NCI-H526 treated with DMSO at 0.1 percent for 48 hours (cell line): ENCODE data around the gene MACROH2A2.
"Not testable (repeated sequence)": the region's sequence is repeated elsewhere in the genome, so short reads cannot be mapped to it uniquely, and the experiment has no call there.

Experiments used
- DNase-seq: peaks from one replicate; lab custom pipeline; 2025; lab: John Stamatoyannopoulos, UW

Gene MACROH2A2

DNA sequence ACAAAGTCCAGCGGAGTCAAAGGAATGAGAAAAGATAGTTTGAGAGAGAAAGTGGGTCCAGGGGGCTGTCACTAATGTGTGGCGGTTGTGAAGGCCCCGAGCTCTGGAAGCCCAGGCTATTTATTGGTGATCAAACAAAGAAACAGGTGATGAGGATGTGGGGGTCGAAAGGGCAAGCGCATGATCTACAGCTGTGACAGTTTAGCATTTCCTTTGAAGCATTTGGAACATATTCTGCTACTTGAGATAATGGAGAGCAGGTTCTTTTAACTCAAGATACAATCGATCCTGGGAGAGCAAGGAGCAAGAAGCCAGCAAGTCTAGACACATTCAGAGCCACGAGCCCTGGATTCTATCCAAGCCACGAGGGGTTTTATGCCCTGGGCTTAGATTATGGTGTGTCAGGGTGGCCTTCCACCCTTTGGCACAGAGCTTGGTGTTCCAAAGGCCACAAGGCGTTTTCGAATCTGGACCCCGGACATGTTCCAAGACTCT, 48.5 kb downstream of the MACROH2A2 start:
- not testable (repeated sequence) for DNase-seq

DNA sequence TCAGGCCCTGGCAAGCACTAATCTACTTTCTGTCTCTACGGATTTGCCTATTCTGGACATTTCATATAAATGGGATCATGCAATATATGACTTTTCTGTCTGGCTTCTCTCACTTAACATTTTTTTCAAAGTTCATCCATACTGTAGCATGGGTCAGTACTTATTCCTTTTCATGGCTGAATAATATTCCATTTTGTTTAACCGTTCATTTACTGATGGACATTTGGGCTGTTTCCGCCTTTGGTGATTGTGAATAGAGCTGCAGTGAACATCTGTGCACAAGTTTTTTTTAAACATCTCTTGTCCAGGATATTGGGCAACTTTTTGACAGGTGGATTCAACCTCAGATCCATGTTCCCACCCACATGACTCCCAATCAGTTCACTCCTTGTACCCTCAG, 49.0 kb downstream of the MACROH2A2 start:
- DNase-seq: no peak

DNA sequence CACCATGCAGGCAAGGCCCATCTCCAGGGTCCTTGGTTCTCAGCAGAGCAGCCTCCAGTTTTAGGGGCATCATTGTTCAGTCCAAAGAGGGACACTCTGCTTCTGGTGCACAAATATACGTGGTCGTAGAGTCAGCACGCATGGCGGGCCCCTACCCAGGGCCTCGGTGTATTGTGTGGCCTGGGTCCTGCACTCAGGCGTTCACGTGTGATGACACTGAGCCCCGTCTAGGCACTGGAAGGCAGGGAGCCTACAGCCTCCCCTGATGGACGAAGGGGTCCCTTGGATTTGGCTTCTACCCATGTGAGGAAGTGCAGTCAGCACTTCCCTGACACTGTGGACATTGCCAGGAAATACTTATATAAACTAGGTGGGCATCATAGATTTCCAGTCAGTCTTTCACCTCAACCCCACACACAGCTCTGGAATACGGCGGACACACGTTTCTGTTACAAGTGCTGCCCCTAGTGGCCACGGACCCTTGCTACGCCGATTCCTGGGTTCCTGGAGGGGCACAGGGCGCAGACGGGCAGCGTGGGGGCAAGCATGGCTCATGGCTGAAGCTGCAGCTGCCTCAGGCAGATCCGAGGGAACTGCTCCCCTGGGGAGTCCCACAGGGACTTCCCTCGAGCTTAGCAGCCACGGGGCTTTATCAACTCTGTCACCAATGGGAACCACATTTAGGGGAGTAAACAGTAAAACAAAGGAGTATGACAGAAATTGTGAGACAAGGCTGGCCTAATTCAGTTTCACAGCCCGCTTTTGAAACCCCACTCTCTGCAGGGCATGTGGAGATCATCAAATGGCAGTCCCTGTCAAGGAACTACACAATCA, 54.5 kb downstream of the MACROH2A2 start:
- DNase-seq: no peak

DNA sequence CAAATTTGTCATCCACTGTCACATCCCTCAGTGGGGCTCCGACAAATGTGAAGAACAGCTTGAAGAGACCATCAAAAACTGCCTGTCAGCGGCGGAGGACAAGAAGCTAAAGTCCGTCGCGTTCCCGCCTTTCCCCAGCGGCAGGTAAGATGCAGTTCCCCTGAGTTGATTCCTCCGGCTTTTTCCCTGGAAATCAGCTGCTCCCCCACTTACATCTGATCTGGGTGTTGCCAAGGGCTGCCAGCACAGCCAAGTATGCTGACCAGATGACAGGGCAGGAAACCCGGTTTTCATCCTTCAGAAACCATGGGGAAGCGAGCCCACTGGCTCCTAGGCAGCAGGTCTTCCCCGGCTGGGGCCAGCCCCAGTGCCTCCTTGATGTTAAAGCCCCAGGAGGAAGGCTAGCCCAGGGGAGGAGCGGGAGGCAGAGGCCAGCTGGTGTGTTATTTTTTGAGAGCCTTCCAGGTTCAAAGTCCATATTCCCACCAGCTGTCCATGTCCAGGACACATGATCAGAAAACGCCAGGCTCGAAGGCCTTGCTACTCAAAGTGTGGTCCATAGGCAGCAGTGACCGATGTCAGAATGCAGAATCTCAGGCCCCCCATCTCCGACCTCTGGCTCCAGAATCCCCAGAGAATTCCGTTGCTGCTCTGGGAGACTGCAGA, 56.6 kb downstream of the MACROH2A2 start:
- no peak for DNase-seq

DNA sequence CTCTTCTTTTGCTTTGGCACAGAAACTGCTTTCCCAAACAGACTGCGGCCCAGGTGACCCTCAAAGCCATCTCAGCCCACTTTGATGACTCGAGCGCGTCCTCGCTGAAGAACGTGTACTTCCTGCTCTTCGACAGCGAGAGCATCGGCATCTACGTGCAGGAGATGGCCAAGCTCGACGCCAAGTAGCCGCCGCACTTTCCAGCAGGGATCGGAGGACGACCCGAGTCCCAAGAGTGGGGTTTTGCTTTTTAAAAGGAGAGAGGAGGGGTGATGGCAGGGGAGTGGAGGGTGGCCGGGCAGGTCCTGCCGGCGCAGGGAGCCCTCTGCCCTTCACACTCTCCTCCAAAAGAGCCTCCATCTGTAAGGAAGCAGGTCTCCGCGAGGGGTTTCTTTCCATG, 58.9 kb downstream of the MACROH2A2 start:
- DNase-seq: no peak

DNA sequence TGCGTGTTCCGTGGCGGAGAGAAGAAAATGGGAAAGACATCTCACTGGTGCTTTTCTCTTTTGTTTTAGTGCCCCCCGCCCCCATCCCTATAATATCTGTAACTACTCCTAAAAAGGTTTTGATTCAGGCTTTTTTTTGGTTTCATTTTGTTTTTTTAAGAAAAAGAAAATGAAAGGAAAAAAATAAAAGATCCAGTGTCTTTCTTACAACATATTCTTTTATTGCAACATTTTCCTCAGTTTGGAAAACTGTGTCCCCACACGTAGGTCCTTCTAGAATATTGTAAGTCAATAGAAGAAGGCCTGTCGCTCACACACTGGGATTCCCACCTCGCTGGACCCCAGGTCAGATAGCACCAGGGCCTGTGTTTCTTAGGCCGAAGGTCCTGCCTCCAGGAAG, 59.4 kb downstream of the MACROH2A2 start:
- no peak for DNase-seq

DNA sequence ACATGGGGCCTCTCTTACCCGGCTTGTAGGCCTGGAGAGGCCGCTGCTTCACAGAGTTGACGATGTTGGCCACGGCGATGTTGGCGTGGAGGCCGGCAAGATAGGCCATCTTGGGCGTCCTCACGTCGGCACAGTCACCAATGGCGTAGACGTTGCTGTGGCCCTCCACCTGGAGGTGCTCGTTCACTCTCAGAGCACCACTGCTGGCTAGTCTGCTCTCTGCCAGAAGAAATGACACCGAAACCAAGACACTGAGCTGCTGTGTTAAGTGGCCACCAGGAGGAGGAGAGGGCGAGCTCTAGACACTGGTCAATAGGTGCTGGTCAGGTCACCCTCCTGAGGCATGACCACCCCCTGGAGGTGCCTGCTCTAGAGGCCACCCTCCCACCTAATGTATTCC, 62.3 kb downstream of the MACROH2A2 start:
- no peak for DNase-seq

DNA sequence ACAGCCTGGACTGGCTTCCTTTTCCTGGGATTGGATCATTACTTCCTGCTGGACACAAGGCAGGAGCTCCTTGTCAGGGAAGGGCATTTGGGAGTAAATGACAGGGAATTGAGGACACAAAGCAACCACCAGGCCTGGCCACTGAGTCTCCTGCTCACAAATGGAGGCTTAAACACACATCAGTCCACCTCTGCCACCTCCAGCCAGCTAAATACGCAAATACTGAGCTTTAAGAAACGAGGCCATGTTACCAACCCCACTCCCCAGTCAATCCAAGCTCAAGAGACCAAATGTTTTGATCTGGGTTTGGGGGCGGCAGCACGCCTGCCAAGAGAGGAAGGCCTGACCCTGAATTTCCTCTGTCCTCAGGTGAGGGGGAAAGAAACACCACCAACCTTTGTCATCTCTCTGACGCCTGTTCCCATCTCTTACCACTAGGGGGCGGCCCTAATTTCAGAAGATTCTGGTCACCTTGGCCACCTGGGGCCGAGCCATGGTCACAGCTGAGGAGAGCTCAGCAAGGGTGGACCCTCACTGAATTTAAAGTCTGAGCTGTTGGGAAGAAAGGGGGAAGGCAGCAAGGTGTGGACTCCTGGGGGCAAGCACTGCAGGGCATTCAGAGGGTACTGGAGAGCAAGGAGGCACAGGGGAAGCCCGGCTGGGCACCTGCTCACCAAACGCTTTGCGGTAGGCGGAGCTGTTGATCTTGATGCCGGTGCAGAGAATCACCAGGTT, 63.5 kb downstream of the MACROH2A2 start:
- DNase-seq: no peak

DNA sequence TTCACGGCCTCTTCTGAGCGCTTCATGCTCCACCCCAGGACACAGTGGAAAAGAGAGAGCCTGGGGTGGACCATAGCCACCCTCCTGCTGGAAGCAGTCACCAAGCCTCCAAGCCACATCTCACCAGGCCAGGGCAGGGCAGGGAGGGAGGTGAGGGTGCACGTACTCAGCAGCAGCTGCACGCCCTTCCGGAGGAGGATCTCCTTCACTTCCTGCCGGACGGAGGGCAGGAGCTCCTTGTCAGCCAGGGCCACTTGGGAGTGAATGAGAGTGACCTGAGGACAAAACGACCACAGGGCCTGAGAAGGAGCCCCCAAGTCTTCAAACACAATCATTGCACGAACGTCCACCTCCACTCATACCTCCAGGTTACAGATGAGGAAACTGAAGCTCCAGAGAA, 65.0 kb downstream of the MACROH2A2 start:
- DNase-seq: no peak

DNA sequence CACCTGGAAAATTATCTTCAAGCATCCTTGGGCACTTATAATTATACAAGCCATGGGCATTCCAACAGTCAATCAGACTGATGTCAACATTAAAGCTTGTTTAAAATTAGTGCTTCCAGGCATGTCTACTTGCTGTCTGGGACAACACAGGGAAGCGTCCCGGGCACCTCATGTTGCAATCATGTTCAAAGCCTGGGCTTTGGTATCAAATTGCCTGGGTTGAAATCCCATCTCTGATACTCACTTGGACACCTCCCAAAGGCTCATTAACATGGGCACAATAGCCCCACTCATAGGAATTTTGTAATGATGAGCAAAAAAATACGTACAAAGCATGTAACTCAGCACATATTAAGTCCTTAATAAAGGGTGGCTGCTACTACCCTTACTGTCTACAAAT, 65.5 kb downstream of the MACROH2A2 start:
- no peak for DNase-seq

DNA sequence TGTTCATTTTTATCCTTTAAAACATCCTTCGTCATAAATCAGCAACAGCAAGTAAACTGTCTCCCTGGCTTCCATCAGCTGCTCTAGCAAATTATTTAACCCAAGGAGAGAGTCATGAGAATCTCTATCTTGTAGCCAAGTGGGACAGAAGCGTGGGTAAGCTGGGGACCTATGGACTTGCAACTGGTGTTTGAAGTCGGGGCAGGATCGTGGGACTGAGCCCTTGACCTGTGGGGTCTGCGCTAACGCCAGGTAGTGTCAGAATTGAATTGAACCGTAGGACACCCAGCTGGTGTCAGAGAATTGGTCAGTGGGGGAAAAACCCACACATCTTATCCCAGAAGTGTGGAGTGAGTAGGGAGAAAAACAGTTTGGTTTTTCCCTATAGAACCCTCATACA, 66.6 kb downstream of the MACROH2A2 start:
- DNase-seq: no peak

DNA sequence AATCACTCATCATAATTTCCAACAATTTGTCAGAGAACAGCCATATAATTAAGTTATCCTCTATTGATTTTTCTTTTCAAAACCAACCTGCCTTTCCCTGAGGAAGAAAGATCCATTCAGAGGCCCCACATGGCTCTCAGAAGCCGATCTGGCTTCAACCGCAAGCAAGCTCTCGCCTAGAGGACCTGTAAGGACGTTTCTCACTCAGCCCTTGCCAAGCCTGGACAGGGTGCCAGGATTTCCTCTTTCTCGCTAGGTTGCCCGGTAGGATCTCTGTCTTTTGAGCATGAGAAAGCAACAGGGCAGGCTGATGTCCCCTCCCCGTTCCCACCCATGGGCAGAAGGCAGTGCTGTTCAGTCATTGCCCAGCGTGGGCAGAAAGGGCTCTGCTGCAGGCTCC, 67.0 kb downstream of the MACROH2A2 start:
- DNase-seq: no peak

DNA sequence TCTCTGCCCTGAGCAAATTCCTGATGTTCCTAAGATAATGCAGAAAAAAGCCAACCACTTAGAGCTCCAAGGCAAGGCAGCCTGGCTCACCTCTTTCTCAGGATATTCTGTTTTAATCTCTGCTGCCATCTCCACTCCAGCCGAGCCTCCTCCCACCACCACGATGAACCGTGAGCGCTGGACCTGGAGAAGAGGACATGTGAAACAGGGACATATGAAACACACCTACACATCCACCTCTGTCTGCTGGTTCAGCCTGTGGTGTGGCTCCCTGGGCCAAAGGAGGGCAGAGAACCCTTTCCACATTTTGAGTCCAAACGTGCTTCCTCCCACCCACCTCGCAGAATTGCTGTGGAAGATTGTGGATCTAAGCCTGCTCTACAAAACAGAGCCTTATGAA, 67.8 kb downstream of the MACROH2A2 start:
- DNase-seq: no peak

DNA sequence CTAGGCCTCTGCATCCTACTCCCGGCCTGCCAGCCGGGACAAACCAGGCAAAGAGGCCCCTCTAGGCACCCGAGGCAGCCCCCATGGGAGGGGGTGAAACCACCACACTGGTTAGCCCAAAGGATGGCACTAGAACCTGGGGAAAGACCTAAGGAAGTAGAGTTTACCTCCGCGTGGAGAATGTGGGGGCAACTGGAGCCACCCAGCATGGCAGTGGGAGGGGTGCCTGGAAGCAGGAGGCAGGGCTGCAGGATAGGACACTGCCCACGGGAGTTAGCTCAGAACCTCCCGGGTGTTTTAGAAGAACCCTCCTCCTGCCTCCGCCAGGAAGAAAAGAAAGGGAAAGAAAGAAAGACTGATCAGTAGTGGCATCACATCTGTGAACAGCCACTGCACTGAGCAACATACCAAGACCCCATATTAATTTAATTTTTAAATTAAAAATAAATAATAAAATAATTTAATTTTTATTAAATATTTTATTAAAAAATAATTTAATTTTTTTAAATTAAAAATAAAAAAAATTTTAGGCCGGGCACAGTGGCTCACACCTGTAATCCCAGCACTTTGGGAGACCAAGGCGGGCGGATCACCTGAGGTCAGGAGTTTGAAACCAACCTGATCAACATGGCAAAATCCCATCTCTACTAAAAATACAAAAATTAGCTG, 68.8 kb downstream of the MACROH2A2 start:
- no peak for DNase-seq

DNA sequence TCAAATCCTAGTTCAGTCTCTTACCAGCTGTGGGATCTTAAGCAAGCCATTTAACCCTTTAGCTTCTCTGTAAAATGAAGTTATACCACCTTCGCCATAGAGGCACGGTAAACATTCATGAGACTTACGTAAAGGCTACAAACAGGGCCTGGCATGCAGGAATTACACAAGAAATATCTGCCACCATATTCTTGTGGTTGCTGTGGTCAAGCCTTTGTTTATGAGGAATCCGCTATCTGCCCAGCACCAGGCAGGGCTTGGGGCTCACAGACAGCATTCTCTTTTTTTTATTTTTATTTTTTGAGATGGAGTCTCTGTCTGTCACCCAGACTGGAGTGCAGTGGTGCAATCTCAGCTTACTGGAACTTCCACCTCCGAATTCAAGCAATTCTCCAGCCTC, 70.1 kb downstream of the MACROH2A2 start:
- no peak for DNase-seq

DNA sequence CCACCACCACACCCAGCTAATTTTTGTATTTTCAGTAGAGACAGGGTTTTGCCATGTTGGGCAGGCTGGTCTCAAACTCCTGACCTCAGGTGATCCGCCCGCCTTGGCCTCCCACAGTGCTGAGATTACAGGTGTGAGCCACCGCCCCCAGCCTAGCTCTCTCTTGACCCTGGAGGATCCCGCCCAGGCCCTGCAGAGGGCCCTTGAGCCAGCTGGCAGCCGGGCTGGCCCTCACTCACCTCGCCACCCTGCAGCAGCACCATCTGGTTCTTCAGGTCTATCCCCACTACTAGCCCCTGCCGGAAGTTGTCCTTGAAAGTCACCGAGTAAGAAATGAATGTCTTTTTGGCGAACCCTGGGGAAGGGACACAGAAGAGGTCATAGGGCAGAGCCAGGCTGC, 70.5 kb downstream of the MACROH2A2 start:
- not testable (repeated sequence) for DNase-seq

DNA sequence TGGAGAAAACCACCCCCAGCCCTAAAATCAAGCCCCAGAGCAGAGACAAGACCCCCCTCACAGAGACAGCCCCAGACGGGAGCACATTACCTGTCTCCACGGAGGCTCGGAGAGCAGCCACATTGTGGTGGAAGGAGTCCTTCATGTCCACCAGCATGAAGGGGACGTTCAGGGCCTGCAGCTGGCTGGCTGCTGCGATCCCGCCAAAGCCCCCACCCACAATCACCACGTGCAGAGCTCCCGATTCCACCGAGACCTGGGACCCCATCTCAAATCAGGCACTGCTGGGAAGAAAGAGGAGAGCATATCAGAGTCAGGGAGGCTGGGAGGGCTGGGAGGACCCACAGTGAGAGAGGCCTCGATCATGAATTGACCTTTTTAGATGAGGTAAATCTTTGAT, 71.2 kb downstream of the MACROH2A2 start:
- DNase-seq: no peak

DNA sequence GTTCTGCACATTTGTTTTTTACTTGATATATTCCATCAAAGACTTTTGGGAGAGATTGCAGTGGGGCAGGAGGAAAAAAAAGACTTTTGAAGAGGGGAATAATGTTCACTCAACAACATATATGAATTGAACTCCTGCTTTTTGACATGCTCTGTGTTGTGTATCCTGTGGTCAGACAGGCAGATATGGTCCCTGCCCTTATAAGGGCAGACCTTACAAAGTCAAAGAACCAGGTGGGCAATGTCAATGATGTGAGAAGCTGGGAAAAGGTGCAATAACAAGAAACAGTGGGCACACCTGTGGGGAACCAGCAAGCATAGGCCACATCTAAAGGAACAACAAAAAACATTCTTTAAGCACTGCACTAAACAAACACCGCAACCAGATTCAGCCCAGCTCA, 71.8 kb downstream of the MACROH2A2 start:
- DNase-seq: no peak

DNA sequence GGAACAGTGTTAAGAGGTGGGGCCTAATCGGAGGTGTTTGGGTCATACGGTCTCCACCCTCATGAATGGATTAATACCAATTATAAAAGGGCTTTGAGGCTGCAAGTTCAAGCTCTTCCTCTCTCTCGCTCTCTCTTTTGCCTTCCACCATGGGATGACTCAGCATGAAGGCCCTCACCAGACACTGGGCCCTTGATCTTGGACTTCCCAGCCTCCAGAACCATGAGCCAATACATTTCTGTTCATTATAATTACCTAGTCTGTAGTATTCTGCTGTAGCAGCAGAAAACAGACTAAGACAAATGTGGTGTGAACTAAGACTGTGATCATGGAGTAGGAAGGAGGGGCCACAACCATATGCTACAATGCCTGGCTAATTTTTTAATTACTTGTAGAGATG, 72.3 kb downstream of the MACROH2A2 start:
- no peak for DNase-seq

DNA sequence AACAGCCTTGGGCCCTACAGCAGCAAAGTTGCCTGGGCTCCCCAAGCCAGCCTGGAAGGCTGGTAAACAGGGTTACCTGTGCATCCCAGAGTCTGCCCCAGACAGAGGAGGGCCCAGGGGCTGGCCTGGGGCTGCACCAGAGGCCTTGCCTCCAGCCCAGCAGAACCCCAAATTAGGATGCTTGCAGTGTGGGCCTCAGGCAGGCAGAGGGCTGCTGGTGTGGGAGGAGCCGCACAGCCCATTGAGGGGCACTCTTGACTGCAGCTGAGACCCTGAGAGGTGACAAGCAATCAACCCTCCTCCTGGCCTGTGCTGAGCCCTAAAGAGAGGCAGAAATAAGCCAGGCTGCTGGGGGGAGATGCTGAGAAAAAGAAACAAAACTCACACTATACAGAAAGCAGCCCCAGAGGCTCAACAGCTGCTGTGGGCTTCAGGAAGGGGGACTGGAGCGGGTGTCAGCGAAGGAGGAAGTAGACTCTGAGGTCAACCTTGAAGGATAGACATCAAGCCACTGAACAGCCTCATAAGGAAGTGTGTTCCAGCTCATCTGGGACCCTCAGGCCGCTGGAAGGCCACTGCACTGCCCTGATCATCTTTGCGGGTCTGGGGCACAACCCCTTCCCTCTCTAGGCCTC, 73.4 kb downstream of the MACROH2A2 start:
- DNase-seq: no peak

DNA sequence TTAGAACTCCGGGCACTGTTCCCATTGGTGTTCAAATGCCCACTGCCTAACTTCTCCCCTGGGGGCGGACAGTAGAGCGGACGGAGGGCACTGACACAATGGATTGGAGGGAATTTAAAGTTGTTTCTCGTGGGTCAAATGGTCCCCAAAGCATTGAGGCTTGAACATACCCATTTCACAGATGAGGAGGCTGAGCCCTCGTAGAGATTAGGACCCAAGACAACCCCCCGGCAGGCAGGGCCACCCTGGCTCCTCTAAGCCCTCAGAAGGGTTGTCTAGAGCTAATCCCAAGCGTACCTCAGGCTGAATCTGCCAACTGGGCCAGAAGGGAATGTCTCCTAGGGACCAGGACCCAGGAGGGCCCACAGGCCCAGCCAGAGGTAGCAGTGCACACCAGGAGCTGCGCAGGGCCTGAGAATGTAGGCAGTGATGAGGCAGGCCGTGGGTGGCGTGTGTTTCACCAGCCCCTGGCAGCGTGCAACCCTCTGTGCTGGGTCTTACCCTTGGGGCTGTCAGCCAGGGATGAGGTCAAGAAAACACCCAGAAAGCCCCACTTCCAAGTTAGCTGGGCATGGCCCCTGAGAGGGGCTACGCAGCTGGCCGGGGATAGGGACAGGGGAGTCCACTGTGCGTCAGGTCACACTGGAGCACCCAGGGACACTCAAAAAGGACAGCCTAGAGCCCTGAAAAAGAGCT, 74.2 kb downstream of the MACROH2A2 start:
- DNase-seq: no peak
